Measurements from ENCODE around the gene CNTNAP5.
"Not testable (repeated sequence)": the region's sequence is repeated elsewhere in the genome, so short reads cannot be mapped to it uniquely, and the experiment has no call there.

CNTNAP5 gene

DNA sequence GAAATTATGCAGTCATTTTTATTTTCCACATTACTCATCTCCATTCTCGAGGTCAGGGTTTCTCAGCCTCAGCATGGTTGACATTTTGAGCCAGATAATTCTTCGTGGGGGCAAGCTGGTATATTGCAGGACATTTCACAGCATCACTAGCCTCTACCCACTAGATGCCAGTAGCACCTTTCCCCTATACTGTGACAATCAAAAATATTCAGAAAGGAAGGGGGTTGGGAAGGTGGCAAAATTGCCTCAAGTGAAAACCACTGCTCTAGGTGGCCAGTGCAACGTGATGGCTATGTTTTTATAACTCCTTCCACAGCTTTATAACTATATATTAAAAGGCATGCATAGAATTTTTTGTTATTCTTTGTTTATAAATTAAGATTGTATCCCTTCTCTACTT lies 294.5 kb downstream of the CNTNAP5 start:
- no peak for DNase-seq (ENCODE audit: low read depth in 1 of 2, low spot score in 1 of 2)

DNA sequence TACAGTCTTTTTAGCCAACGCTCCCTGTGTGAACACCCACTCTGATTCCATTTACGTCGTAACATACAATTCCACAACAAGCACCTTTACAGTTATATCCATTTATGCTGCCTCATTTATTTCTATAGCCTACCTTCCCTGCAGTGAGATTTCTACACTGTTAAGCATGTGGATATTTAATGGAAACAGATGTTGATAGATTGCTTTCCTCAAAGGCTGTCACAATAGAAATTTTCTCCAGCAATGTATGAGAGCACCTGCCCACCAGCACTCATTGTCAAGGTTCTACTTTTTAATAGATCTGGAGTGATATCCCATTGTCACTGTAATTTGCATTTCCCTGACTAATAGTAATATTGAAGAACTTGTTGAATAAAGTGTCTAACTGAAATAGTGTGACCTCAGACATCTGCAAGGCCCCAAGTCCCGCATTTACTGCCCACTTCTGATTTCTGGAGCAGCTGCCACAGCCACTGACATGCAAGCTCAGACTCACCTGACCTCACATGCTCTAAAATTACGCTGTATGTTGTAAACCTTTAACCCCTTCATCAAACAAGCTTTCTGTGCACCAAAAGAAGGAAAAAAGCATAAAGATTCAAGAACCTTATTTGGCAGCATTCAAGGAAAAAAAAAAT lies 295.1 kb downstream of the CNTNAP5 start:
- DNase-seq (ENCODE audit: low read depth in 1 of 2, low spot score in 1 of 2), result no peak

DNA sequence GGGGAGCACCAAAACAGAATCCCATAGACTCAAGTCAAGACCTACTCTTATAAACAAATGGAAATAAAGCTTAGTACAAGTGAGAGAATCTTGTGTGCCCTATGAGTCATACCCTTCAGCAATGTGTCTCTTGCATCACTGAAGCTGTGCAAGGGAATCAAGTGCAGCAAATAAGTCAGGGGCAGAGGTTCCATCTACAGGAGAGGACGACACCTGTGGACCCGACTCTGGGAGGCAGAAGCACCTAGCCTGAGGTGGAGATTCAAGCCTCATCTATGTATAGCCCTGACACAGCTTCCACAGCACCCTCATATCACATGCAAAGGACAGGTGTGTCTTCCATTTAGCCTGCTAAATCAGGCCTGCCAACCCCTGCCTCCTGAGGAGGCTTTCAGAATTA lies 298.2 kb downstream of the CNTNAP5 start:
- DNase-seq (ENCODE audit: low read depth in 1 of 2, low spot score in 1 of 2), result no peak

DNA sequence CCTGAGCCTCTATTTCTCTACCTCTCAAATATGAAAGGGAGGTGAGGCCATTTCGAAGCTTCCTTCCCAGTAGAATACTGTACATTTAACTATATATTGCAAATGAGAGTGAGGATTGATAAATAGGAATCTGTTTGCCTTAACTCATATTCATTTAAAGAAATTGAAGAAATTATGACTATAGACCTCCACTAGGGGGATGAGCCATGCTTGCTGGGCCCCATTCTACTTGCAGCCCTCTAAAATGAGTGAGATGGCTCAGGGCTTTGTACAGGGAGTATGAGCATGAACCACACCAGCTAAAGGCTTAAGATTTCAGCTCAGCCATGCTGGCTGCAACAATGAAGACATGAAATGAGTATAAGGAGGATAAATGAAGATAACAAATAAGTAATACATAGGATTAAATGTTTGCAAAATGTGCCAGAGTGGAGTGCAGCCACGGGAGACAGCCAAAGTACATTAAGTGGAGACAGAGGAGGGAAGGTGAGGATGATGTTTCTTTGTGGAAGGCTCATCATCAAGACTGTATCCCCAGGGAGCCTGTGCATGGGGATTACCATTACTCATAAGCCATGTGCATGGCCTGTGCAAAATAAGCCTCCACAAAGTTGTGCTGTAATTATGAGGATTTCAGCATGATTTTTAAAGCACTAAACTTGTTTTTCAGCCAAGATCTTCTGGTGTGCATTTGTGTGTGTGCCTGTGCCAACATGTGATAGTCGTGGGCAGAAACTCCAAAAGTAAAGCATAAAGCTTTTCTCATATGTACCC lies 300.8 kb downstream of the CNTNAP5 start:
- DNase-seq (ENCODE audit: low read depth in 1 of 2, low spot score in 1 of 2), result no peak

DNA sequence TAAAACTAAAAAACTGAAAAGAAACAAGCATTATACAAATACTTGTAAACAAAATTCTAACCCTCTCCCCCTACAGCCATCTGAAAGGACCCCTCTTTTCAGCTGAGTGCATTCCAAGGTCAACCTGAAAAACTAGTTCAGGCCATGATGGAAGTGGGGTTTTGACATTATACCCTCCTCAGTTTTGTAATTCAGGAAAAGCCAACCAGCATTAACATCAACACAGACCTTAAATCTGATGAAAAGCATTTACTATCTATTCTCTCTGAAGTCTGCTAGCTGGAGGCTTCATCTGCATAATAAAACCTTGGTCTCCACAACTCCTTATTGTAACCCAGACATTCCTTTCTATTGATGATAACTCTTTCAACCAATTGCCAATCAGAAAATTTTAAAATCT lies 302.2 kb downstream of the CNTNAP5 start:
- DNase-seq (ENCODE audit: low read depth in 1 of 2, low spot score in 1 of 2), result no peak

DNA sequence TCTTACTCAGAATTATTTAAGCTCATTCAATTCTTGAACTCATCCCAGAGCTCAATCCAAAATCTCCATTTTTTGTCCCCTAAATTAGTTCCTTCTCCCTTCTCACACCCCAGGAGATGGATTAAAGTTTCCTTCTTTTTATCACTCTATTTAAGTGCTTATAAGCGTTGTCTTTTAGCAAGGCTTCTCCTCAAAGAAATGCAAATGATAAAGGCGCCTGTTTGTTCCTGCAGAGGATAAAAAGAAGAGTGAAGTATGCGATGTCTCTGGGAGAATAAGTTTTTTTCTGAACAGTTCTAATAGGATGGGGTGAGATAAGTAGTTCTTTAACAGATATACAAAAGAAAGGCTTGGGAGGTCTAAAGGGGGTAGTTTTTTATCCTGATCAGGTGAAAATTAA lies 303.3 kb downstream of the CNTNAP5 start:
- DNase-seq (ENCODE audit: low read depth in 1 of 2, low spot score in 1 of 2), result no peak

DNA sequence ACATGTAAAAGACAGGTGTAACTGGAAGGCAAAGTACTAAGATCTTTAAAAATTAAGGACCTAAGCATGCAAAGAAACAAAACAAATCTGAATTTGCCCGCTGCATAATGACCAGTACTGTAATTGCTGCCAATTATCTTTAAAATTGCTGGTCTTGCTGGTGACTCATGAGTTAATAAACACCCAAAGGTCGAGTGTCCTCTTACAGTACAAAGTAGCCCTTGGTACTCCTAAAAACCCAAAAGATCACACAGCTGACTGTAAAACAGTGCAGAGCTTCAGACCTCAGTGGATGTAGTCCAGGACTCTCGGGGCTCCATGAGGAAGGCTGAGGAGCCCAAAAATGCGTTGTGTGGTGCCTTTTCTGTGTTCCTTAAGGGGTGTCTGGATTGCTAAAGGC lies 308.7 kb downstream of the CNTNAP5 start:
- DNase-seq (ENCODE audit: low read depth in 1 of 2, low spot score in 1 of 2), result no peak

DNA sequence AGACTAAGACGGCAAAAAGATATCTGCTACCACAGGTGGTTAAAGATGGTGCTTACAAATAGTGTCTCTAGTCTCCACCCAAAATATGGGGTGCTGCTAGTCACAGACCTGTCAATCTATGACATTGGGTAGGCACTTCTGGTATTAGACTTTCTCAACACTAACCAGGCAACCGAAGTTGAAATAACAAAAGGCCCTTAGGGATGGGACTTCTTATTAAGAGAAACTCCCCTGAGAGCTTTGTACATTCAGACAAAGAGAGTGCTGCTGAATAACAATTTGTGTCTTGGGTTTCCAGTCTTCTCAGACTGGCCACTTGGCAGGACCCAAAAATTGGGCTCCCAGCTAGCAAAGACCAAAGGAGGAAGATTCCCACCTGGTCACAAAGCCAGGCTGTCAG lies 310.0 kb downstream of the CNTNAP5 start:
- DNase-seq (ENCODE audit: low read depth in 1 of 2, low spot score in 1 of 2), result no peak

DNA sequence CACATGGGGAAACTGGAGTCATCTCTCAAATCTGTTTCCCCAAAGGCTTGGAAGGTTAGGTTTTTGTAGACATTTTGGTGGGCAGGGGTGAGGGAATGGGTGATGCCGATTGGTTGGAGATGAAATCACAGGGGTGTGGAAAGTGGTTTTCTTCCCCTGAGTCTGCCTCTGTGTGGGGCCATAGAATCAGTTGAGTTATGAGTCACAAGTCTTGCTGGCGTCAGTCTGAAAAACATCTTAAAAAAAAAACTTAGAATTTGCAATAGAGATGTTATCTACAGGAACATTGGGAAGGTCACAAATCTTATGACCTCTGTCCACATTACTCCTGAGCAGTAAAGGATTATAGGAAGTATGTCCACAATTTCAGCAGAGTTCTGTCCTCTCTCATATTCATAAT lies 314.6 kb downstream of the CNTNAP5 start:
- DNase-seq (ENCODE audit: low read depth in 1 of 2, low spot score in 1 of 2), result no peak

DNA sequence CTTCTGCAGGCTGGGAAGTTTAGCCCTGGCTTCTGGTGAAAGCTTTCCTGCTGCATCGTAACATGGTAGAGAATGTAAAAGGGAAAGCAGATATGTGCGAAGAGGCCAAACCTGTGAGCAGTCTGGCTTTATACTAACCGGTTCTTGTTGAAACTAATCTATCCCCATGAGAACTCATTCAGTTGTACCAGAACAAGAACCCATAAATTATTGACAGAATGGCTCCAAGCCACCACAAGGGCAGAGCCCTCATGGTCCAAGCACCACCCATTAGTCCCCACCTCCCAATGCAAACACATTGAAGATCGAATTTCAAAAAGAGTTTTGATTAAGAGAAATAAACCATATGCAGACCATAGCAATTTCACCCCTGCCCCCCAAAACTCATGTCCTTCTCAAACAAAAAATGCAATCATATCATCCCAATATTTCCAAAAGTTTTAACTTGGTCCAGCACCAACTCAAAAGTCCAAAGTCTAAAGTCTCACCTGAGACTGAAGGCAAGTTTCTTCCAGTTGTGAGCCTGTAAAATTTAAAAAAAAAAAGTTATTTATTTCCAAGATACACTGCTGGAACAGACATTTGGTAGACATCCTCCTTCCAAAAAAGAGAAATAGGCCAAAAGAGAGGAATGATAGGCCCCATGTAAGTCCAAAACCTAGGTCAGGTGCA lies 318.9 kb downstream of the CNTNAP5 start:
- no peak for DNase-seq (ENCODE audit: low read depth in 1 of 2, low spot score in 1 of 2)

DNA sequence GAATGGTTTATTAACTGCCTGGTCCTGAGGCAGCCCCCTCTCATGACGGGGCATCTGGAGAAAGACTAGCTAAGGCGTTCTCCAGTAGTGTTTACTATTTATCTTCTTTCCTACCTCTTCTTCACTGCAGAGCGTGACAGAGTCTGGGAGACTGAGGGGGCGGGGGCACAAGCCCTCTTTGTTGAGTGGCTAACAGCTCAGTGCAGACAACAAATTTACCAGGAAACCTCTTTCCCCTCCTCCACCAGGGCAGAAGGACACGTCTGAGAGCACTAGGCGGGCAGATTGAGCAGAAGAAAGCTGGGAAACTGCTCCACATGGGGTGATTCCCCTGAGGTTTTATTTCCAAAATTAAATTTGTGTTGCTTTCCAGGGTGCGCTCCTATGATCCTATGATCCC lies 322.1 kb downstream of the CNTNAP5 start:
- DNase-seq (ENCODE audit: low read depth in 1 of 2, low spot score in 1 of 2), result no peak

DNA sequence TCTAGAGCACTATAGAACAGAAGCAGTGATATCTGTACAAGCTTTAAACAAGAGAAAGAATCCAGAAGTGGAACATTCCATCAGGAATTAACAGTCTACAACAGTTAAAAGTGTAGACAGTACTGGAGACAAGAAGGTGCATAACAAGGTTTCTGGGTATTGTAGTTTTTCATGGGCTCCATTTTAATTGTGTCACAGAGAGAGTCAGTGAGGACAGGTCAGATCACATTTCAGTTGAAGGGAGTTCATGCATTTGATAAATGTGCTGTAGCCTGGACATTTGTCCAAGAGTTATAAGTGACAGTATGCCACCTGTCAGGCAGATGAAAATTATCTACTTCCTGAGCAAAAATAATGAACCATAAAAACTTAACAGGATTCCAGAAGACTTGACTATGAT lies 328.6 kb downstream of the CNTNAP5 start:
- DNase-seq (ENCODE audit: low read depth in 1 of 2, low spot score in 1 of 2), result no peak

DNA sequence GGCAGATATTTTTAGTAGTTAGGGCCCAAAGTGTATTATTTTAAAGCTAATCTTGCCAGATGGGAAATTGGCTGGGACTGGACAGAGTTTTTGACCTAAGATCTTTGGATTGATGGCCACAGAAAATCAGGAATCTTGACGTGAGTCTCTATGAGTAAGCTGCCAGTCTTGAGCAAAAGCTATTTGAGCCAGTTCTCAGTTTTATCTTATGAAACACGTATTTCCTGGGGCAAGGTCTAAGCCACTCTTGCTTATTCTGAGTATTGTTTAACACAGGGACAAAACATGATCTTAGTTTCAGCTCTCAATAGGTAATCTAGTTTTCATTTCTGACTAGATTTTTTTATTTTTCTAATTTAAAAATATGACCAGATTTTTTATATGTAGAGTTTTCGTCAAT lies 329.4 kb downstream of the CNTNAP5 start:
- no peak for DNase-seq (ENCODE audit: low read depth in 1 of 2, low spot score in 1 of 2)

DNA sequence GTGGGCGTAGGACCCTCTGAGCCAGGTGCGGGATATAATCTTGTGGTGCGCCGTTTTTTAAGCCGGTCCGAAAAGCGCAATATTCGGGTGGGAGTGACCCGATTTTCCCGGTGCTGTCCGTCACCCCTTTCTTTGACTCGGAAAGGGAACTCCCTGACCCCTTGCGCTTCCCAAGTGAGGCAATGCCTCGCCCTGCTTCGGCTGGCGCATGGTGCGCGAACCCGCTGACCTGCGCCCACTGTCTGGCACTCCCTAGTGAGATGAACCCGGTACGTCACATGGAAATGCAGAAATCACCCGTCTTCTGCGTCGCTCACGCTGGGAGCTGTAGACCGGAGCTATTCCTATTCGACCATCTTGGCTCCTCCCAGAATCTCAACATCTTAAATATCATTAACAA lies 336.9 kb downstream of the CNTNAP5 start:
- not testable (repeated sequence) for DNase-seq (ENCODE audit: low read depth in 1 of 2, low spot score in 1 of 2)

DNA sequence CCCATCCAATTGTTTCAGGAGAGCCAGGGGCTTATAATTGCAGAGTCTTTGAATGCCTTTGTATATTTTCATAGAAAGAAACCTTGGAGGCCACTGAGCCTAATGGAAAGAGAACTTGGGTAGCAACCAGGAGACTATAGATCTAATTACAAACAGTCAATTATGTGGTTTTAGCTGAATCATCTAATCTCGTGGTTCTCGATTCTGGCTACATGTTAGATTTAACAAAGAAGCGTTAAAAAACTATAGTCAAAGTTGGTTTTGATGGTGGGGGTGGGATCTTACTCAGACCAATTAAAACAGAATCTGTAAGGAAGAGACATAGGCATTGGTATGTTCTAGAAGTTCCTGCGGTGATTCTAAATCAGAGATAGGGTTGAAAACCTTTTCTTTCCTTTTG lies 344.1 kb downstream of the CNTNAP5 start:
- DNase-seq (ENCODE audit: low read depth in 1 of 2, low spot score in 1 of 2), result no peak

DNA sequence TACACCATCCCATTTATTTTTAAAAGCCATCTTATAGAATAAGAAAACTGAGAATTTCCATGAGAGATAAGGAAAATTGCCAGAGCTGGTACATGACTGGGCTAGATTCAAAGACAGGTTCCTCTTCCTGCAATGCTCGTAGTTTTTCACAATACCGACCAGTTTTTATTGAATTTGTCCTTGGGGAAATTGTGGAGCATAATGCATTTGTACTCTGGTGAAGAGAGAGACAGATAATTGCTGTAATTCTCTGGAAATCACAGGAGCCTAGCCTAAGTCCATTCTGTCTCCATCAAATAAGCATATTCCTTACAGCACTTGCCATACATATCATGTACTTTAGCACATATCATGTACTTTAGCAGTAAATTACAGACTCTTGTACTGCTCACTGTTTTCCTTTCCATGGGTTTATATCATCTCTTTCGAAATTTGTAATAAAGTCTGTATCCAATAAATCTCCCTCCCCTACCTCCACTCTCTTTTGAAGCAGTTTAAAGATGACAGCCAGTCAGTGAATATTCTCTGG lies 355.2 kb downstream of the CNTNAP5 start:
- DNase-seq (ENCODE audit: low read depth in 1 of 2, low spot score in 1 of 2), result no peak

DNA sequence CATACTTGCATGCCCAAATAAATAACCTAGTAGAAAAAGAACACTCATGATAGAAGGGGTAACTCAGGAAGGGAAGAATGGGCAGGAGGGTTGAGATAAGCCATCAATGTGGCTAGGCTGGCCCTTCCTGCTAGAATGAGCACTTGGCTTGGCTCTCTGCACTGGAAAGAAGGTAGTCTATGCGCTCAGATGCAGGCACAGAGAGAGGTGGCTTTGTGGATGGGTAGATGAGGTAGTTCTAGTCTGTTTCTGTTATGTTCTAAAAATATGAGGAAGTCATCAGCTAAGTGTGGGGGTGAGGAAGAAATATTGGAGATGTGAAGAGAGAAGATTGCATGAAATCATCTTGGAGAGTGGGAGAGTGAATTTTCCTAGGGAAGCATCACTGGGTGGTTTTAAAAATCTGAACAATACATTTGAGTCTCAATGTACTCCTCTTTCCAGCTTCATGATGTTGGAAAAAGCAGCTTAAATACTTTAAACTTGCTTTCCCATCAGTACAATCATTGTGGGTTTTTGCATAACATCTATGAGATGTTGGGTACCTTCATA lies 357.1 kb downstream of the CNTNAP5 start:
- DNase-seq (ENCODE audit: low read depth in 1 of 2, low spot score in 1 of 2), result no peak

DNA sequence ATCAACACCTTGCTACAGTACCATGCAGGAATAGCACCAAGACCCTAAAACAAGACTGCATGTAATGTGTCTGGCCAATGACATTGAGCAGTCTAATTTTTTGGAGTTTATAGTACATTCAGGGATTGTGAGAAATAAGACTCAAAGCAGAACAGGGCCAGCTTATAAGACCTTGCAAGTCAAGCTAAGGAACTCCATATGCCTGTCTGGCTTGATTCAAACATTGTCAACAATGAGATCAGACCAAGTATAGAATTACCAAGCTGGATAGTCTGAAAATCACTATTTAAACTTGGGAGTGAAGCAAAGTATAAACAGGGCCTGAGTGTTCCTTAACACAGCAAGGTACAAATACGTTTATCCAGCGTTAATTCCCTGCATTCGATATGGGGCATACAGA lies 370.9 kb downstream of the CNTNAP5 start:
- DNase-seq (ENCODE audit: low read depth in 1 of 2, low spot score in 1 of 2), result no peak

DNA sequence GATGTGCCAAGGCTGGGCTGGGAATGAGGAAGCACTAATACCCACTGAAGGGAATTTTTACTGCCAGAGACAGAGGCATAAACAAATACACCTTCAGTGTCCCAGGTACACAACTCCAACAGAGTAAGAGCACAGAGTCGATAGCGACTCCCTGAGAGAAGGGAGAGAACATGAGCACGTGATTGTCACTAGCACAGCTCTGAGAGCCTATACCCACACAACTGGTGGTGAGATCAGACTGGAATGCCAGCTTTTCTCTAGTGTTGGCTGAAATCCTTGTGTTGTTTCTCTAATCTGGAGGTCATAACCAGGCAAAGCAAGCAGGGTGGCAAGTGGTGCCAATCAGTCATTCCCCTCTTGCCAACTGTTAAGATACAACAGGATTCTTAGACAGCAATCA lies 377.2 kb downstream of the CNTNAP5 start:
- no peak for DNase-seq (ENCODE audit: low read depth in 1 of 2, low spot score in 1 of 2)

DNA sequence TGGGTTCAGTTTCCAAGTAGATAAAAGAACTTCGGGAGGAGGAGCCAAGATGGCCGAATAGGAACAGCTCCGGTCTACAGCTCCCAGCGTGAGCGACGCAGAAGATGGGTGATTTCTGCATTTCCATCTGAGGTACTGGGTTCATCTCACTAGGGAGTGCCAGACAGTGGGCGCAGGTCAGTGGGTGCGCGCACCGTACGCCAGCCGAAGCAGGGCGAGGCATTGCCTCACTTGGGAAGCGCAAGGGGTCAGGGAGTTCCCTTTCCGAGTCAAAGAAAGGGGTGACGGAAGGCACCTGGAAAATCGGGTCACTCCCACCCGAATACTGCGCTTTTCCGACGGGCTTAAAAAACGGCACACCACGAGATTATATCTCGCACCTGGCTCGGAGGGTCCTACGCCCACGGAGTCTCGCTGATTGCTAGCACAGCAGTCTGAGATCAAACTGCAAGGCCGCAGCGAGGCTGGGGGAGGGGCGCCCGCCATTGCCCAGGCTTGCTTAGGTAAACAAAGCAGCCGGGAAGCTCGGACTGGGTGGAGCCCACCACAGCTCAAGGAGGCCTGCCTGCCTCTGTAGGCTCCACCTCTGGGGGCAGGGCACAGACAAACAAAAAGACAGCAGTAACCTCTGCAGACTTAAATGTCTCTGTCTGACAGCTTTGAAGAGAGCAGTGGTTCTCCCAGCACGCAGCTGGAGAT lies 382.9 kb downstream of the CNTNAP5 start:
- not testable (repeated sequence) for DNase-seq (ENCODE audit: low read depth in 1 of 2, low spot score in 1 of 2)

DNA sequence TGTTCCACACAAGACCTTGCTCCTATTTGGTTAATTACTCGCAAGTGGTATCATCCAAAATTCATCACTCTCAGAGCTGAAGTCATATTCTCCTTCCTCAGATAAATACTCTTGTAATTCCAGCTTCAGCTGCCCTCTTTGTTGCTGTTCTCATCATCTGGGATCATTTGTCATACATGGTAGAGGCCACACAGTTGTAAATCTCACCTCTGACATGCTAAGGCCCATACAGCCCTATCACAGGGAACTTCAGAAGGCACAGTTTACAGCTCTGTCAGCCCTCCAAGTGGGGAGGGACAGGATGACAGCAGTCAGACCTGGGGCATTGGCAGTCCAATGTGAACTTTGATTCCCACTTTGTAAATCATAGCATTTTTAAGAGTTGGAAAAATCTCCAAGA lies 399.0 kb downstream of the CNTNAP5 start:
- no peak for DNase-seq (ENCODE audit: low read depth in 1 of 2, low spot score in 1 of 2)

Measured in activated CD4-positive, alpha-beta T cell treated with anti-CD3 and anti-CD28 coated beads, Interleukin-2, amount 50 U/mL, for 24 hours (primary cell).